ENCODE data around the gene DNAH11. TPM values are rescaled to one million over a fixed set of nuclear protein-coding genes. Genes with fewer than 3 reads are reported as not detected.

The DNAH11 gene
- total RNA-seq, 1 experiment from 2014 or later, result 1.6 TPM

- no TSS peak for BruUV-seq (replicated peaks)
These were observed 344.9 kb downstream of the DNAH11 start for GRCh38 chr7:21887779-21888178.

GRCh38 chr7:21891291-21891690 is 348.5 kb downstream of the DNAH11 start:
- no TSS peak for BruUV-seq (replicated peaks)
- POLR2A ChIA-PET (ENCODE audit: unreplicated experiment), result no interaction called here
- CTCF ChIA-PET, result no interaction called here
- Histone ChIP-seq H3F3A (ENCODE audit: low read length, unreplicated experiment) (no peaks in the 10 kb centered on the region), H4K20me1 (ENCODE audit: low read length) (no peaks in the 10 kb centered on the region), H3K27me3 (ENCODE audit: low read length) (no peaks in the 10 kb centered on the region), H3K4me1 (ENCODE audit: insufficient read depth, low read length) (no peaks in the 10 kb centered on the region), H3K4me3 (ENCODE audit: low read length) (no peak overlapping the region), H3K9me2 (replicated peaks; ENCODE audit: low read length) (no peaks in the 10 kb centered on the region), H3K4me2 (ENCODE audit: low read length) (no peak overlapping the region), H3K36me3 (ENCODE audit: low read depth, low read length) (no peaks in the 10 kb centered on the region), H3K79me2 (ENCODE audit: low read length) (no peaks in the 10 kb centered on the region), H3K9me3 (ENCODE audit: low read length) (no peaks in the 10 kb centered on the region), H2AFZ (ENCODE audit: low read length) (no peak overlapping the region), H3K27ac (ENCODE audit: low read length) (no peak overlapping the region), H3K9ac (ENCODE audit: low read length) (no peak overlapping the region)
- ATAC-seq, result no peak
- TF ChIP-seq EZH2 (IDR thresholded peaks at IDR 0.05; ENCODE audit: low read length, unreplicated experiment), result no peak
- TF ChIP-seq CTCF (conservative IDR thresholded peaks at IDR 0.05; ENCODE audit: low read depth, low read length), result no peak
- no peak for TF ChIP-seq EZH2phosphoT487 (IDR thresholded peaks at IDR 0.05; ENCODE audit: borderline replicate concordance, low read length)
- intact Hi-C loops (cut with micrococcal nuclease), result no loop called here
- no peak for DNase-seq

More at GRCh38 chr7:21887779-21888178, 344.9 kb downstream of the DNAH11 start:
- no peaks in the 10 kb centered on the region for H3K9me3 ChIP-seq (ENCODE audit: low read length)
- no peaks in the 10 kb centered on the region for H3F3A ChIP-seq (ENCODE audit: low read length, unreplicated experiment)
- no peaks in the 10 kb centered on the region for H4K20me1 ChIP-seq (ENCODE audit: low read length)
- intact Hi-C loops (cut with micrococcal nuclease), result no loop called here
- no peaks in the 10 kb centered on the region for H3K79me2 ChIP-seq (ENCODE audit: low read length)
- no peak for TF ChIP-seq EZH2 (IDR thresholded peaks at IDR 0.05; ENCODE audit: low read length, unreplicated experiment)
- no peak for TF ChIP-seq EZH2phosphoT487 (IDR thresholded peaks at IDR 0.05; ENCODE audit: borderline replicate concordance, low read length)
- no peak for TF ChIP-seq CTCF (conservative IDR thresholded peaks at IDR 0.05; ENCODE audit: low read depth, low read length)
- no peaks in the 10 kb centered on the region for H3K36me3 ChIP-seq (ENCODE audit: low read depth, low read length)
- ATAC-seq (no peak), DNase-seq (no peak)
- H3K4me1 ChIP-seq (ENCODE audit: insufficient read depth, low read length), result peaks cover 6% of the 10 kb centered on the region; the same call in 1 of the 2 replicates
- no peak overlapping the region for H3K27ac ChIP-seq (ENCODE audit: low read length)
- ChIA-PET CTCF (no interaction called here), POLR2A (ENCODE audit: unreplicated experiment) (no interaction called here)
- no peak overlapping the region for H3K4me3 ChIP-seq (ENCODE audit: low read length)
- no peak overlapping the region for H3K4me2 ChIP-seq (ENCODE audit: low read length)
- no peaks in the 10 kb centered on the region for H3K27me3 ChIP-seq (ENCODE audit: low read length)
- H3K9ac ChIP-seq (ENCODE audit: low read length), result no peak overlapping the region
- H3K9me2 ChIP-seq (replicated peaks; ENCODE audit: low read length), result no peaks in the 10 kb centered on the region
- H2AFZ ChIP-seq (ENCODE audit: low read length), result no peak overlapping the region

- Histone ChIP-seq H2AFZ (ENCODE audit: low read length) (no peak overlapping the region), H3K27me3 (ENCODE audit: low read length) (no peaks in the 10 kb centered on the region), H3K36me3 (ENCODE audit: low read depth, low read length) (peaks cover 3% of the 10 kb centered on the region; the same call in 1 of the 2 replicates), H3K79me2 (ENCODE audit: low read length) (no peaks in the 10 kb centered on the region), H3K4me3 (ENCODE audit: low read length) (no peak overlapping the region), H3K9ac (ENCODE audit: low read length) (no peak overlapping the region), H3K4me1 (ENCODE audit: insufficient read depth, low read length) (no peaks in the 10 kb centered on the region), H3K9me2 (replicated peaks; ENCODE audit: low read length) (no peaks in the 10 kb centered on the region), H3F3A (ENCODE audit: low read length, unreplicated experiment) (no peaks in the 10 kb centered on the region), H3K9me3 (ENCODE audit: low read length) (no peaks in the 10 kb centered on the region), H3K4me2 (ENCODE audit: low read length) (no peak overlapping the region), H3K27ac (ENCODE audit: low read length) (no peak overlapping the region), H4K20me1 (ENCODE audit: low read length) (no peaks in the 10 kb centered on the region)
- intact Hi-C loops (cut with micrococcal nuclease), result no loop called here
- no peak for TF ChIP-seq CTCF (conservative IDR thresholded peaks at IDR 0.05; ENCODE audit: low read depth, low read length)
- TF ChIP-seq EZH2phosphoT487 (IDR thresholded peaks at IDR 0.05; ENCODE audit: borderline replicate concordance, low read length), result no peak
- TF ChIP-seq EZH2 (IDR thresholded peaks at IDR 0.05; ENCODE audit: low read length, unreplicated experiment), result no peak
- DNase-seq, result no peak
- ATAC-seq, result no peak
- BruUV-seq (replicated peaks), result no TSS peak
- POLR2A ChIA-PET (ENCODE audit: unreplicated experiment), result no interaction called here
- CTCF ChIA-PET, result no interaction called here
These were observed 350.6 kb downstream of the DNAH11 start for GRCh38 chr7:21893401-21893800.

All from PC-3 (cell line).